ENCODE measurements around the gene AMMECR1.
"Not testable (repeated sequence)": the region's sequence is repeated elsewhere in the genome, so short reads cannot be mapped to it uniquely, and the experiment has no call there.

The AMMECR1 gene

DNA sequence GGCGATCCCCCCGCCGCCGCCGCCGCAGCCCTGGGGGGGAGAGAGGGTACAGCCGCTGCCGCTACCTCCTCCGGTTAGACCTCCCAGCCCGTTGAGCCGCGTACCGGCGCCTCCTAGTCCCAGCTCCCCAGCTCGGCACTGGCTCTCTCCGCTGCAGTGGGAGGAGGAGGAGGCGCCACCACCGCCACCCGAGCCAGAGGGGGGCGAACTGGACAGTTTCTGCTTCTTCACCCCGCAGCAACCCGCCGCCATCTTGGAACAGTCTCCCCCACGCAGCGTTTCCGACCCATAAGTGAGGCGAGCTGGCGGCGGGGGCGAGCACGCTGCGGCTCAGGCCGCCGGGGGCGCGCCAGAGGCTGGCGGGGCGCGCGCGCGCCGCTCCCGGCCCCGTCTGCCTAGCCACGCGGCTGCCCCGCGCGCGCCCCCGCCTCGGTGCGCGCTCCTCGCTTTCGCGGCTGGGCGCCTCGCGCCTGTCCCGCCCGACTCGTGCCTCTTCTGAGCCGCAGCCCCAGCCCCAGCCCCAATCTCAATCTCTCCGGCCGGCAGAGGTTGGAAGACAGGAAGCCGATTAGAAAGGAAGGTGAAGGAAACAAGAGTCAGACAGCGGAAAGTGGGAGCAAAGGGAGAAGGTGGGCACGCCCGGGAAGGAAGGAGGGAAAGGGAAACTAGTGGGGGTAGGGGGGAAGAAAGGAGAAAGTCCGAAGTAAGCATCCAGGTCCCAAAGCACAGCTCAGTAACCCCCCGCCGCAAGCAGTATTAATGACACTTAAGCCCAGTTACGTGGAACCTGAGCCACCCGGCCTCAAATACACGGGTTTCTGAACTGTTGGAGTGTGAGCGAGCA is at the start of gene AMMECR1:
Gene AMMECR1, minus strand, starts transcription at position 266 of the 844 bp plus-strand sequence. Its CDS starts 14 bp downstream, at position 252.
- DNase-seq (ENCODE audit: low read depth) = peak; percentile 53

DNA sequence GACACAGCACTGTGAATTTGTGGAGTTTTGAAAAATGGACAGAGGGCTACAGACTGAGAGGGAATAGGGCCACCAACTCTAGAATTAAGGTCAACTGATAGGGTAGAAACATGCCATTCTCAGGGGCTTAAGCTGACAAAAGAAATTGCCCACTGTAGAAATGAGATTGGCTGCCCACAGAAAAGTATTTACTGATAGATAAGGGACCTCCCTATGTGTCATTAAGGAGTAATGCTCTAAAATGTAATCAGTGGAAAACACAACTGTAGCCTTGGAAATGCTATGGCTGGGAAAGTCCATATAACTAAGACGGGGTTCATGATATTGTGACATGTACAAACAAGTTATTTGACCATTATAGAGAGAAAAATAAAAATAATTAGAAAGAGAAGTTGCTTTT is 45.4 kb upstream of the AMMECR1 start:
- no peak for DNase-seq (ENCODE audit: low read depth)

DNA sequence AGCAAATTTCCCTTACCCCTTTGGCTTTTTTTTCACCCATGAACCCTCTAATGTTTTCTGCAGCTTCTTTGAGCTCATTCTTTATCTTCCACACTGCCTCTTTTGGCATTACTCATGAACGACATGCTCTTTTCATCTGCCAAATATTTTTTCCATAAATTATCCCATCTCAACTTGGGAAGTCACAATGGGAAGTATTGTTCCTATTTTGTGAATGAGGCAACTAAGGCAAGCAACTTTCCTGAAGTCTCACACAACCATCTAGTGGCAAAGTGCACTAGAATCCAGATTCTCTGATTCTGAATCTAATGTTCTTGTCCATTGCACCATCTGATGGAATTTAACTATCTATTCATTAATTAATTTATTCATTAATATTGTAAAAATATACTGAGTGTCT is 41.4 kb upstream of the AMMECR1 start:
- DNase-seq (ENCODE audit: low read depth) = no peak

DNA sequence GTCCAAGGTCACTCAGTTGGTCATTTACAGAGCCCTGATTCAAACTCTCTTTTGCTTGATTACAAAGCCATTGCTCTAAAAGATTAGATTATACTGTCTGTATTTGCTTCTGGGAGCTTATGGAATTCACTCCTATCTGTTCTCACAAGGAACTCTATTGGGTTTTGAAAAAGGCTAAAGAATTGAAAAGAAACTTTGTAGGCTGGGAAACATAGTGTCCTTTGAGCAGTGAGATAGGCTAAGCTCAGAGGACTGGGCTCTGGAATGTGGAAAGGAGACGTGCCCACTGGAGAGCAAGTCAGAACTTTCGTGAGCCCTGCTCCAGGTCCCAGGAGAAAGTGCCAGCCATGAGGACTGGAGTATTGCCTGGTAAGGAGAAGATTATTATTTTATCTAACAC is 40.7 kb upstream of the AMMECR1 start, which contains the start of gene RTL9:
Gene RTL9, plus strand, starts transcription at position 301 of the 400 bp plus-strand sequence. CDS start 91,770 bp downstream, outside the sequence.
- no peak for DNase-seq (ENCODE audit: low read depth)

DNA sequence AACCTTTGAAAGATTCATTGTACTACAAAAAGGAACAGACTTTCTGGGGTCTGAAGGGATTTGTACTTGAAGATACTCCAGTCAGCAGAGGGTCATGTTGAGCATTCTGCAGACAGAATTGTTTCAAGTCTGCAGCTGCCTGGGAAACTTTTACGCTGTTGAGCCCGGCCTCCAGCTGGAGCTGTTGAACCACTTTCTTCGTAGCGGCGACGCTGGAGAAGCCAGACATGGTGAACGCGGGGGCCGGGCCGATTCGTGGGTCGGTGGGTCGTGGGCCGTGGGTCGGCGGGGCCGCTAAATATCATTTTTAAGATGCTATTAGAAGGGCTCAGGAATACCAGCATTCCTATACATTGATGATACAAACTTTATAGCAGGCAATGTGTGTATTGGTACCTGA is 28.8 kb upstream of the AMMECR1 start:
- no peak for DNase-seq (ENCODE audit: low read depth)

GRCh38 chrX:110341189-110342035 is 23.5 kb upstream of the AMMECR1 start:
- no peak for DNase-seq (ENCODE audit: low read depth)

- DNase-seq (ENCODE audit: low read depth) = no peak
Measured at GRCh38 chrX:110338935-110339334, 21.1 kb upstream of the AMMECR1 start.

DNA sequence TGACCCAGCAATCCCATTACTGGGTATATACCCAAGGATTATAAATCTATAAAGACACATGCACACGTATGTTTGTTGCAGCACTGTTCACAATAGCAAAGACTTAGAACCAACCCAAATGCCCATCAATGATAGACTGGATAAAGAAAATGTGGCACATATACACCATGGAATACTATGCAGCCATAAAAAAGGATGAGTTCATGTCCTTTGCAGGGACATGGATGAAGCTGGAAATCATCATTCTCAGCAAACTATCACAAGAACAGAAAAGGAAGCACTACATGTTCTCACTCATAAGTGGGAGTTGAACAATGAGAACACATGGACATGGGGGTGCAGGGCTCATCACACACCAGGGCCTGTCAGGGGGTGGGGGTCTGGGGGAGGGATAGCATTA is 15.6 kb upstream of the AMMECR1 start:
- DNase-seq (ENCODE audit: low read depth) = not testable (repeated sequence)

GRCh38 chrX:110331444-110332030 is 13.7 kb upstream of the AMMECR1 start:
- DNase-seq (ENCODE audit: low read depth) = no peak

DNA sequence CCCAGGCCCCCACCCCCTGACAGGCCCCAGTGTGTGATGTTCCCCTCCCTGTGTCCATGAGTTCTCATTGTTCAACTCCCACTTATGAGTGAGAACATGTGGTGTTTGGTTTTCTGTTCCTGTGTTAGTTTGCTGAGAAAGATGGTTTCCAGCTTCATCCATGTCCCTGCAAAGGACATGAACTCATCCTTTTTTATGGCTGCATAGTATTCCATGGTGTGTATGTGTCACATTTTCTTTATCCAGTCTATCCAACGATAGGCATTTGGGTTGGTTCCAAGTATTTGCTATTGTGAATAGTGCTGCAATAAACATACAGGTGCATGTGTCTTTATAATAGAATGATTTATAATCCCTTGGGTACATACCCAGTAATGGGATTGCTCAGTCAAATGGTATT is 10.7 kb upstream of the AMMECR1 start:
- not testable (repeated sequence) for DNase-seq (ENCODE audit: low read depth)

DNA sequence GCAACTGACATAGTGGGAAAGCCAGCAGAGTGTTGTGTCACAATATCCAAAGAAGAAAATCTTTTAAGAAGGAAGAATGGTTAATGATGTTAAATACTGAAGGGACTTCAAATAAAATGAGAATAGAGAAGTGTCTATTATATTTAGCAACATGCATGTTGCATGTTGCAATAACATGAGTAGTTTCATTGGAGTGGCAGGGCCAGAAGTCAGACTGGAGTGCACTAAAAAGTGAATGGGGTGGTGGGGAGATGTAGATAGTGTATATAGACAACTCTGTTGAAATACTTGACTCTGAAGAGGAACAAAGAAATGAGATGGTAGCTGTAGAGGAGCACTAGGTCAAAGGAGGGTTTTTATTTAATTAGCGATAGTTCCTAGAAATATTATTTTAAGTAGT is 9.5 kb upstream of the AMMECR1 start:
- no peak for DNase-seq (ENCODE audit: low read depth)

DNA sequence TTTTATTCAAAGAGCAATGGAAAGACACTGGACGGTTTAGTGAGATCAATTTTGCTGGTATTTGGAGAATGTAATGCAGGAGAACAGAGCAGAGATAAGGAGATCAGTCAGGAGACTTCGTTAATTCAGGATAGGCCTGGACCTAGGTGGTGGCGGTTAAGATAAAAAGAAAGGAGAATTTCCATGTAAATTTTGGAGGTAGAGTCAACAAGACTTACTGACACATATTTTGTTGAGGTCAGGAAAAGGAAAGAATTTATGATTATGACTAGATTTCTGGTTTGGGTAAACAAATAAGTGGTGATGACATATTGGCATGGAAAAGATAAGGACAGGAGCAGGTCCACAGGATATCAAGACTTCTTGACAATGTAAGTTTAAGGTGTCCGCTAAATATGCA is 8.8 kb upstream of the AMMECR1 start:
- DNase-seq (ENCODE audit: low read depth) = no peak

DNA sequence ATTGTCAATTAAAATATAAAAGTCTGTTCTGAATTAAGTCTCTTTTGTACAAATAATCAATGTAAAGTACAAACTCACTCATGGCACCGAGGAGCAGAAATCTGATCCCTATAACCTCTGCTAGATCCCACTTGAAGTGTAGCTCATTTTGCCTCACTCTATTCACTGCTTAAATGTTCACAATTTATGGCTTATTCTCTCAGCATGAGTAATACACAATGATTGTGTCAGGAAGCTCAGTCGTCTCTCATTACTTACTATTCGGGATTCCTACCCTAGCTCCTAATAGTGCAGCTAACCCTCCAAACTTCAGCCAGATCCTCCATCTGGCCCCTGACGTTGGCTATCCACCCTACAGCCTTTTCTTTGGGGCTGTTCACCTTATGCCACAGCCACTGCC is 4.7 kb upstream of the AMMECR1 start:
- no peak for DNase-seq (ENCODE audit: low read depth)

- DNase-seq (ENCODE audit: low read depth) = no peak
Measured at GRCh38 chrX:110321670-110322069, 3.8 kb upstream of the AMMECR1 start.

GRCh38 chrX:110321081-110321480 is 3.2 kb upstream of the AMMECR1 start:
- DNase-seq (ENCODE audit: low read depth) = no peak

DNA sequence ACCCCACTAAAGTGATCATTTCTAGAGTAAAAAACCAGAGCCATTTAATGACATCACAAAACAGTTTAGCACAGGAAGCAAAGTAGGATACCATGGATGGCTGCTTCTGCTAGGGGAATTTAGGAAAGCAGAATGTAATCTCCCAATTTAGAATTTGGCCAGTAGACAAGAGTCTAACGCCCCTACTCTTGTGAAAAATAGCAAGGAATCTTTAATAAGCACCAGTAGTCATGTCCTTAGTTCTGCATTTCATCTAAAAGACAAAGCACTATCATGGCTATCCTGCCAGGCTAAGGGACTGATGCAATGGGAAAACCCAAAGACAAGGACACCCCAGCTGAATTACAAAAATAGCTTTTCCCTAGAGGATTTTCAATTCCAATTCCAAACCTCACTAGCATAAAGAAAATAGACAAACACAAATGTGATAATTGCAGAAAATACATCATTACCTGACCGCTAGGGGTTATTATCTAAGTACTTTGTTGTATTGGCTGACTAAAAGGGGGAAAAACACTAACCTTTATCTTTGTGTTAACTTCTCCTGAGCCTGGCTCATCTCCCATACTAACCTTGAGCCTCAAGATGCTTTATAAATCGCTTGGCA is 2.6 kb upstream of the AMMECR1 start:
- DNase-seq (ENCODE audit: low read depth) = no peak

DNA sequence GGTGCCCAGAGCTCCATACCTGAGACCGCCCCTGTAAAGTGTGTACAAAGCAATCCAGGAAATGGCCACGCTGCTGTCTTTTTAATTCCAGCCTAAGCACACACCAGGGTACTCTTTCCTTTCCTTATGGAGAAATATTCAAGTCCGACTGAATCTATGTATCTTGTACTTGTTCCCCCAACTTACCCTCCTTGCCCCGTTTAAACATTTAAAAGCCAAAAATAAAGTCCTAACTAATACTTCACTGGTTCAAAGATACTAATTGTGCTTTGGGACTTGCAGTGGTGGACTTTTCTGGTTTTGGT is 731 bp upstream of the AMMECR1 start:
- DNase-seq (ENCODE audit: low read depth) = no peak

DNA sequence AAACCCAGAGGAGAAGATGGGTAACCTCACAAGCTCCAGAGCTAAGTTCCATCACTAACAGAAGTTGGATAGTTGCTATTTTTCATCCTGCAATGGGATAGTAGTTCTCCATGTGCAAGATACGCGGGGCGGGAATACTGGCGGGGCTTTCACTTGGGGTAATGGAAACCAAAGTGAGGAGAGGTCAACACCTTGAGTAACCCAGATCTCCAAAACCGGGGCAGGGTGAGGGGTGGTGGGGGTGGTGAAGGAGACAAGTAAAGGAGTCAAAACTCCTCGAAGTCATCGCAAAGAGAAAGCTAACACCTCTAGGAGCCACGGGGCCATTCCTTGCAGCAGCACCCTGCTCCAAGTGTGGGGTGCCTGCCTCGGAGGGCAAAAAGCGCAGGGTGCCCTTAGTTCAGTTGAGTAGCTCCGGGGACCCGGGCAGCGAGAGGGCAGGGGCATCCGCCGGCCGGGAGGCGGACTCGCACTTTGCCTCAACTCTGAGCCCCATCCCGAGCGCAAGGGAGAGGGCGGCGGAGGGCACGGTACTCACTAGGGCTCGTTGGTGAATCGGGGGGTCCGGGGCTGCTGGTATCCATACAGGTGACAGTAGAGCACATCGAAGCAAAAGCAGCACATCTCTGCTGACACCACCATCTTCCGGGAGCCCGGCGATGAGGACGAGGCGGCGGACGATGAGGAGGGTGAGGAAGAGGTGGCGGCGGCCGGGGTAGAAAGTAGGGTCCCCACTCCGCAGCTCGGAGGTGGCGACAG is 645 bp downstream of the AMMECR1 start:
- DNase-seq (ENCODE audit: low read depth) = peak; percentile 7

DNA sequence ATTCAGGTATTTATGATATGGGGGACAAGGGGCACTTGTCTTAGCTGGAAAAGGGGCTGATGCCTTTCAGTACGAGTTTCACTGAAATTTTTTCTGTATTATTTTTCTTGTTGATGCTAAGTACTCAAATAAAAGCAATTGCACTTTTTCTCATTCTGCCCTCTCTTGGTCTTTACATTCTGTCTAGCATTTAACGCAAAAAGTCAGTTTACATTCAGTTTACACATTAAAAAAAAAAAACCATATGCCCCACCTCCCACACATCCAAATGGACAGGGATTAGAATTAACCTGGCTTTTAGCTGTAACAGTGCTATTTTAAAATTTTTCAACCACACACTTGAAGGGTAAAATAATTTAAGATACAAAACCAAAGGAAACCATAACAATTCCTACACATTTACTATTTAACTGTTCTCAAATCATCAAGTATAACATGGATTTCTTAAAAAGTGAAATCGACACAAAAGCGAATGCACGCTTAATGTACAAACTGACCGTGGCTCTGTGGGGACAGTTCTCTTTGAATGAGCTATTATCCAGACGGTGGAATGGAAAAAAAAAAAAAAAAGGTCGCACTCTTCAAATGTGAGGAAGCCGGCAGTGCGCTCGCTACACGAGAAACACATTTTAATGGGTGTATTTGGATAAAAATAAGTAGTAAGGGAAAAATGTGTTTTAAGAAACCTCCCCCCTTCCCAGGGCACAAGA is 1.4 kb downstream of the AMMECR1 start:
- no peak for DNase-seq (ENCODE audit: low read depth)

DNA sequence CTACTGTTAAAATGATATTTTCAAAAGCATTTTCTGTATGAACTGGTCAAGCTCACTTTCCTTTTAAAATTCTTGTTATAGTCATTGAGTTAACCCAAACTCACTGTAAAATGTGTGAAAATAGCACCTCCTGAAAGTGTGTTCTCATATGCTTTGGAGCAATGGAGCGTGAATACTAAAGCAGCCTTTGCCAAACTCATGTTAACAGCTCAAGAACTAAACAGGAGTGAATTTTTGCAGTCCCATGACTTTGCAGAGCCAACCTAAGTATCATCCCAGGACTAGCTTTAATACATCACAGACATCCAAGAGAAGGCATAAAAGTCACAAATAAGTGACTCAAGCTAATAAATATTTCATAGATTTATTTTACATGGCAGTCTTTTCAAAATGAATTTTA is 2.3 kb downstream of the AMMECR1 start:
- no peak for DNase-seq (ENCODE audit: low read depth)

Data from stimulated activated CD8-positive, alpha-beta memory T cell treated with anti-CD3 and anti-CD28 coated beads, Interleukin-12 subunit alpha, Interleukin-12 subunit beta, amount 100 ng/mL, for 1 hour (primary cell).